ENCODE results near the gene PPP2R2C. TPM values are rescaled to one million over a fixed set of nuclear protein-coding genes. Genes with fewer than 3 reads are reported as not detected.

Gene PPP2R2C
- polyA plus RNA-seq, 1 donor from 2014 or later: 34.4 TPM

- no peaks in the 10 kb centered on the region for H3K9me2 ChIP-seq (ENCODE audit: insufficient read depth, low read length)
- H3K4me2 ChIP-seq (ENCODE audit: low read length): no peak overlapping the region
- no peak overlapping the region for H2AFZ ChIP-seq (ENCODE audit: low read depth, low read length)
- no peak overlapping the region for H3K27ac ChIP-seq (ENCODE audit: low read length)
- no peaks in the 10 kb centered on the region for H3K79me2 ChIP-seq (replicated peaks; ENCODE audit: insufficient read depth, low read length)
- no peaks in the 10 kb centered on the region for H4K20me1 ChIP-seq (ENCODE audit: insufficient read depth)
- no peak overlapping the region for H3K9ac ChIP-seq (ENCODE audit: low read length)
- peaks cover 6% of the 10 kb centered on the region for H3F3A ChIP-seq (ENCODE audit: insufficient read depth, low read length, poor library complexity, severe bottlenecking)
- no peaks in the 10 kb centered on the region for H3K9me3 ChIP-seq (ENCODE audit: low read length)
- no peak for TF ChIP-seq POLR2AphosphoS5 (IDR thresholded peaks at IDR 0.05)
- TF ChIP-seq EZH2 (IDR thresholded peaks at IDR 0.05; ENCODE audit: borderline replicate concordance, insufficient read depth, low read length, poor library complexity, severe bottlenecking): no peak
- no peak for TF ChIP-seq SMC3 (conservative IDR thresholded peaks at IDR 0.05; ENCODE audit: poor library complexity)
- TF ChIP-seq CTCF (IDR thresholded peaks at IDR 0.05; ENCODE audit: poor library complexity, severe bottlenecking): no peak
- TF ChIP-seq REST (IDR thresholded peaks at IDR 0.05; ENCODE audit: borderline replicate concordance): no peak
- TF ChIP-seq RAD21 (conservative IDR thresholded peaks at IDR 0.05): no peak
- no peak for TF ChIP-seq TAF1 (IDR thresholded peaks at IDR 0.05; ENCODE audit: low read depth)
- H3K36me3 ChIP-seq (ENCODE audit: insufficient read depth, low read length): no peaks in the 10 kb centered on the region
- no peaks in the 10 kb centered on the region for H3K27me3 ChIP-seq (ENCODE audit: insufficient read depth, low read depth, low read length)
- H3K4me3 ChIP-seq (ENCODE audit: low read length): no peak overlapping the region
Observed at GRCh38 chr4:6390356-6390755, 82.1 kb downstream of the PPP2R2C start.

GRCh38 chr4:6389142-6389825 is 83.1 kb downstream of the PPP2R2C start:
- Histone ChIP-seq H3K9ac (ENCODE audit: low read length) (peak overlapping the region; percentile 4), H3F3A (ENCODE audit: insufficient read depth, low read length, poor library complexity, severe bottlenecking) (peaks cover 6% of the 10 kb centered on the region), H3K9me2 (ENCODE audit: insufficient read depth, low read length) (no peaks in the 10 kb centered on the region), H4K20me1 (ENCODE audit: insufficient read depth) (no peaks in the 10 kb centered on the region), H3K4me2 (ENCODE audit: low read length) (no peak overlapping the region), H3K27me3 (ENCODE audit: insufficient read depth, low read depth, low read length) (no peaks in the 10 kb centered on the region), H3K36me3 (ENCODE audit: insufficient read depth, low read length) (no peaks in the 10 kb centered on the region), H3K79me2 (replicated peaks; ENCODE audit: insufficient read depth, low read length) (no peaks in the 10 kb centered on the region), H3K27ac (ENCODE audit: low read length) (peak overlapping the region; percentile 46), H2AFZ (ENCODE audit: low read depth, low read length) (no peak overlapping the region), H3K4me3 (ENCODE audit: low read length) (no peak overlapping the region), H3K9me3 (ENCODE audit: low read length) (no peaks in the 10 kb centered on the region)
- TF ChIP-seq EP300 (conservative IDR thresholded peaks at IDR 0.05; ENCODE audit: poor library complexity, severe bottlenecking): no peak
- no peak for TF ChIP-seq MXI1 (conservative IDR thresholded peaks at IDR 0.05; ENCODE audit: poor library complexity, severe bottlenecking)
- TF ChIP-seq POLR2AphosphoS5 (IDR thresholded peaks at IDR 0.05): no peak
- no peak for TF ChIP-seq SMC3 (conservative IDR thresholded peaks at IDR 0.05; ENCODE audit: poor library complexity)
- no peak for TF ChIP-seq EZH2 (IDR thresholded peaks at IDR 0.05; ENCODE audit: borderline replicate concordance, insufficient read depth, low read length, poor library complexity, severe bottlenecking)
- TF ChIP-seq RAD21 (conservative IDR thresholded peaks at IDR 0.05): no peak
- no peak for TF ChIP-seq TAF1 (IDR thresholded peaks at IDR 0.05; ENCODE audit: low read depth)
- no peak for TF ChIP-seq CTCF (IDR thresholded peaks at IDR 0.05; ENCODE audit: poor library complexity, severe bottlenecking)
- TF ChIP-seq REST (IDR thresholded peaks at IDR 0.05; ENCODE audit: borderline replicate concordance): no peak
